HG02763 (cell line): ENCODE data around the gene RFPL2.
"Not testable (repeated sequence)": the region's sequence is repeated elsewhere in the genome, so short reads cannot be mapped to it uniquely, and the experiment has no call there.

ENCODE experiments used
- ATAC-seq: cut with Tn5 transposase; IDR thresholded peaks from one replicate; pipeline ENCODE4 v1.9.1; 2021; ENCODE audit warnings: mild to moderate bottlenecking, moderate library complexity; ENCODE audit not compliant: unreplicated experiment

RFPL2 gene

GRCh38 chr22:32206774-32207758, 2.2 kb upstream of the RFPL2 start:
- no peak for ATAC-seq

- no peak for ATAC-seq
Measured at GRCh38 chr22:32205974-32206773, 1.3 kb upstream of the RFPL2 start.

- no peak for ATAC-seq
Measured at GRCh38 chr22:32204040-32204855, 625 bp downstream of the RFPL2 start.

GRCh38 chr22:32203181-32204039, 1.5 kb downstream of the RFPL2 start:
- no peak for ATAC-seq

- ATAC-seq = no peak
Measured at GRCh38 chr22:32202539-32203180, 2.2 kb downstream of the RFPL2 start.

GRCh38 chr22:32202161-32202538, 2.7 kb downstream of the RFPL2 start:
- ATAC-seq = no peak

- no peak for ATAC-seq
Measured at GRCh38 chr22:32200752-32201151, 4.1 kb downstream of the RFPL2 start.

- ATAC-seq = no peak
Measured at GRCh38 chr22:32199961-32200360, 4.9 kb downstream of the RFPL2 start.

GRCh38 chr22:32199341-32199740, 5.5 kb downstream of the RFPL2 start:
- no peak for ATAC-seq

- ATAC-seq = not testable (repeated sequence)
Measured at GRCh38 chr22:32197553-32198226, 7.2 kb downstream of the RFPL2 start.

GRCh38 chr22:32195900-32196299, 9.0 kb downstream of the RFPL2 start:
- not testable (repeated sequence) for ATAC-seq

GRCh38 chr22:32193346-32193745, 11.5 kb downstream of the RFPL2 start:
- not testable (repeated sequence) for ATAC-seq

GRCh38 chr22:32191021-32191420, 13.9 kb downstream of the RFPL2 start:
- not testable (repeated sequence) for ATAC-seq

GRCh38 chr22:32185821-32186220, 19.1 kb downstream of the RFPL2 start:
- ATAC-seq = no peak

GRCh38 chr22:32183625-32184024, 21.2 kb downstream of the RFPL2 start:
- ATAC-seq = no peak

- no peak for ATAC-seq
Measured at GRCh38 chr22:32181043-32181442, 23.8 kb downstream of the RFPL2 start.

- ATAC-seq = no peak
Measured at GRCh38 chr22:32177221-32177765, 27.6 kb downstream of the RFPL2 start.
